Activated CD8-positive, alpha-beta T cell treated with anti-CD3 and anti-CD28 coated beads for 36 hours (primary cell): ENCODE results near the gene FZD8. TPM values are rescaled to one million over a fixed set of nuclear protein-coding genes. Genes with fewer than 3 reads are reported as not detected.
A peak's percentile ranks its signal among the peaks of the same experiment; 100 is the strongest.

Experiments used
- ATAC-seq: fragments of 200-7000 bp; cut with Tn5 transposase; one replicate; pipeline ENCODE4 v1.10.0; 2021; ENCODE audit warnings: mild to moderate bottlenecking, moderate library complexity
- CTCF ChIA-PET: fragments of 350-600 bp; sonication (Branson Sonifier 250); formaldehyde crosslinking; loops from one replicate; lab custom pipeline; 2021; ENCODE audit warnings: antibody characterized with exemption; lab: Charles Lee
- POLR2A ChIA-PET: fragments of 350-600 bp; sonication (Branson Sonifier 250); formaldehyde crosslinking; loops from one replicate; lab custom pipeline; 2021; ENCODE audit warnings: antibody characterized with exemption; lab: Charles Lee
- DNase-seq: peaks from one replicate; pipeline ENCODE4 v3.0.0-alpha.2; 2020
- H3K27ac Mint-ChIP-seq: one replicate; pipeline ENCODE4 v1.8.0; 2021; ENCODE audit warnings: mild to moderate bottlenecking, mixed read lengths
- H3K27me3 Mint-ChIP-seq: one replicate; pipeline ENCODE4 v1.8.0; 2021; ENCODE audit warnings: mixed read lengths
- H3K36me3 Mint-ChIP-seq: one replicate; pipeline ENCODE4 v1.8.0; 2021; ENCODE audit warnings: low read depth, mixed read lengths
- H3K4me1 Mint-ChIP-seq: one replicate; pipeline ENCODE4 v1.8.0; 2021; ENCODE audit warnings: low read depth, mixed read lengths
- H3K4me3 Mint-ChIP-seq: one replicate; pipeline ENCODE4 v1.8.0; 2021; ENCODE audit warnings: mild to moderate bottlenecking, moderate library complexity, mixed read lengths
- H3K9me3 Mint-ChIP-seq: one replicate; pipeline ENCODE4 v1.8.0; 2021; ENCODE audit warnings: mixed read lengths
- intact Hi-C: fragments of 100-400 bp; cut with micrococcal nuclease; formaldehyde crosslinking; loops from one replicate; pipeline ENCODE4 v1.10.0; 2022
- total RNA-seq, 2 experiments: library from RNA; stranded (reverse); gene quantifications; one replicate each; pipeline ENCODE4 v1.2.3, GENCODE V29; 2021
- TF ChIP-seq, protein P1 (sequence below): fragments of 200-600 bp; IDR thresholded peaks from one replicate; pipeline ENCODE4 v1.8.0; 2022; ENCODE audit warnings: antibody characterized with exemption, mild to moderate bottlenecking

Gene FZD8
- total RNA-seq, 2 experiments from 2014 or later = 0.14 to 0.22 TPM

DNA sequence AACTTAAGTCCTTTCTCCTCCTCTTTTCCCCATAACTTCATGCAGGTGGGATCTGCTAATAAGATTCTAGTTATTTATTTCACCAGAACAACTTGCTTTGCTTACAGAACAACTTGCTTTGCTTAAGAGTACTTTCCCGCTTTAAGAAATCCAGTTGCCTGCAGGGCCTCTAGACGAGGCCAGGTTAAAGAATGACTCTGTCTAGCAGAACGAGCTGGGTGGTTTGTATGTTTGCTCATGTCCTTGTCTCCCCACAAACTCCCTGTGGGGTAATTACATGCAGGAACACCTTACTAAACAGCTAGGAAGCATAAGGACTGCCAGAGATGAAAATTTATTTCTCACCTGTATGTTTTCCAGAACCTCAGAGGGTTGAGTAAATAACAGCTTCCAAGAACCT is 8.8 kb upstream of the FZD8 start:
- Mint-ChIP-seq H3K27ac (no peak overlapping the region), H3K4me3 (no peak overlapping the region), H3K9me3 (no peaks in the 10 kb centered on the region), H3K27me3 (peaks cover 5% of the 10 kb centered on the region), H3K36me3 (no peaks in the 10 kb centered on the region), H3K4me1 (no peaks in the 10 kb centered on the region)
- TF ChIP-seq, protein P1, sequence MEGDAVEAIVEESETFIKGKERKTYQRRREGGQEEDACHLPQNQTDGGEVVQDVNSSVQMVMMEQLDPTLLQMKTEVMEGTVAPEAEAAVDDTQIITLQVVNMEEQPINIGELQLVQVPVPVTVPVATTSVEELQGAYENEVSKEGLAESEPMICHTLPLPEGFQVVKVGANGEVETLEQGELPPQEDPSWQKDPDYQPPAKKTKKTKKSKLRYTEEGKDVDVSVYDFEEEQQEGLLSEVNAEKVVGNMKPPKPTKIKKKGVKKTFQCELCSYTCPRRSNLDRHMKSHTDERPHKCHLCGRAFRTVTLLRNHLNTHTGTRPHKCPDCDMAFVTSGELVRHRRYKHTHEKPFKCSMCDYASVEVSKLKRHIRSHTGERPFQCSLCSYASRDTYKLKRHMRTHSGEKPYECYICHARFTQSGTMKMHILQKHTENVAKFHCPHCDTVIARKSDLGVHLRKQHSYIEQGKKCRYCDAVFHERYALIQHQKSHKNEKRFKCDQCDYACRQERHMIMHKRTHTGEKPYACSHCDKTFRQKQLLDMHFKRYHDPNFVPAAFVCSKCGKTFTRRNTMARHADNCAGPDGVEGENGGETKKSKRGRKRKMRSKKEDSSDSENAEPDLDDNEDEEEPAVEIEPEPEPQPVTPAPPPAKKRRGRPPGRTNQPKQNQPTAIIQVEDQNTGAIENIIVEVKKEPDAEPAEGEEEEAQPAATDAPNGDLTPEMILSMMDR = no peak
- DNase-seq (no peak), ATAC-seq (no peak)
- POLR2A ChIA-PET = no interaction called here
- intact Hi-C loops = no loop called here
- CTCF ChIA-PET = no interaction called here

- TF ChIP-seq, protein P1 = no peak
- Mint-ChIP-seq H3K4me3 (peak overlapping the region; percentile 71), H3K4me1 (peaks cover 22% of the 10 kb centered on the region), H3K9me3 (no peaks in the 10 kb centered on the region), H3K27ac (no peak overlapping the region), H3K36me3 (no peaks in the 10 kb centered on the region), H3K27me3 (peaks cover 41% of the 10 kb centered on the region)
- ATAC-seq (no peak), DNase-seq (peak; percentile 15)
- intact Hi-C loops = no loop called here
- ChIA-PET POLR2A (no interaction called here), CTCF (interaction anchor here (5.4 kb wide), 1 partner anchor 8 kb away, joined by 30 read pairs; no protein-coding TSS in a partner anchor)
These were observed 2.2 kb upstream of the FZD8 start for GRCh38 chr10:35644050-35644950.

- Mint-ChIP-seq H3K27me3 (peaks cover 46% of the 10 kb centered on the region), H3K9me3 (no peaks in the 10 kb centered on the region), H3K4me1 (peaks cover 22% of the 10 kb centered on the region), H3K27ac (no peak overlapping the region), H3K36me3 (no peaks in the 10 kb centered on the region), H3K4me3 (peak overlapping the region; percentile 71)
- DNase-seq (peak; percentile 13), ATAC-seq (no peak)
- ChIA-PET CTCF (interaction anchor here (5.4 kb wide), 1 partner anchor 7 kb away, joined by 30 read pairs; no protein-coding TSS in a partner anchor), POLR2A (no interaction called here)
- intact Hi-C loops = no loop called here
- TF ChIP-seq, protein P1 = no peak
These were observed 1.3 kb upstream of the FZD8 start for GRCh38 chr10:35643151-35644049.

- peak overlapping the region; percentile 71 for H3K4me3 Mint-ChIP-seq
- CTCF ChIA-PET = no interaction called here
- no peak for DNase-seq
- no peaks in the 10 kb centered on the region for H3K9me3 Mint-ChIP-seq
- ATAC-seq = no peak
- peaks cover 22% of the 10 kb centered on the region for H3K4me1 Mint-ChIP-seq
- H3K27ac Mint-ChIP-seq = no peak overlapping the region
- H3K27me3 Mint-ChIP-seq = peaks cover 49% of the 10 kb centered on the region
- intact Hi-C loops = no loop called here
- TF ChIP-seq, protein P1 = no peak
- POLR2A ChIA-PET = no interaction called here
- no peaks in the 10 kb centered on the region for H3K36me3 Mint-ChIP-seq
These were observed 658 bp upstream of the FZD8 start for GRCh38 chr10:35642793-35643114.
